HG02759 (cell line): ENCODE measurements around the gene CTU2.
"Not testable (repeated sequence)": the region's sequence is repeated elsewhere in the genome, so short reads cannot be mapped to it uniquely, and the experiment has no call there.

ENCODE experiments used
- ATAC-seq: cut with Tn5 transposase; IDR thresholded peaks from one replicate; pipeline ENCODE4 v1.9.1; 2021; ENCODE audit warnings: mild to moderate bottlenecking, moderate library complexity; ENCODE audit not compliant: unreplicated experiment

CTU2 gene

DNA sequence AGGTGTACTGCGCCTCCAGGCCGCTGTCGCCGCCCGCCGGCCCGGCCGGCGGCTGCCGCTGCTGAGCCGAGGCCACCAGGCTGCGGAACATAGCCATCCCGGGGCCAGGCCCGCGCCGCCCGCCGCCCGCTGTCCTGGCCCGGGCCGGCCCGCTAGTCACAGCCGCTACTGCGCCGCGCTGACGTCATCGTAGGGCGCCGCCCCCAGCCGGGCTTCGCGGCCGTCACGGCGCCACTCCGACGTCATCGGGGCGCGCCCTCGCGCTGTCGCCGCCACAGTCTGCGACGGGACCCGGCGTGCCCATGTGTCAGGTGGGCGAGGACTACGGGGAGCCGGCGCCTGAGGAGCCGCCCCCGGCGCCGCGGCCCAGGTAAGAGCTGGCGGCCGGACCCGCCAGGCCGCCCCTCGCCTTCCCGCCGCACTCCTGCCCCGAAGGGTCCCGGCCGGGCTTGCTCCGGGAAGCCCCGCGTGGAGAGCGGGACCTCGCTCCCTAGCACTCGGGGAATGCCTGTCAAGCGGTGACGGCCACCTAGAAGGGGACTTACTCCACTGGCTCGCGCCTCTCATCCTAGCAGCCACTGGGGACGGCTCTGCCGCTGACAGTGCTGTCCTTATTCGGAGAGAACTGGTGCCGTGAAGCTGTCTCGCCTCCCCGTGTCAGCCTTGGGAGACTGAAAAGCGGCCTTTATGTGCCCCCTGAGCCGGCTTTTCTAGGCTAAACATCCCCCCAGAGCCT is at the start of gene CTU2, which contains the start of gene RNF166:
TSS of gene CTU2 (plus strand) at position 275 of the 736 bp plus-strand sequence. CDS start at position 303, 28 bp downstream.
TSS of gene RNF166 (minus strand) at position 180 of the 736 bp plus-strand sequence. CDS start at position 97, 83 bp downstream.
- peak; percentile 75 for ATAC-seq

DNA sequence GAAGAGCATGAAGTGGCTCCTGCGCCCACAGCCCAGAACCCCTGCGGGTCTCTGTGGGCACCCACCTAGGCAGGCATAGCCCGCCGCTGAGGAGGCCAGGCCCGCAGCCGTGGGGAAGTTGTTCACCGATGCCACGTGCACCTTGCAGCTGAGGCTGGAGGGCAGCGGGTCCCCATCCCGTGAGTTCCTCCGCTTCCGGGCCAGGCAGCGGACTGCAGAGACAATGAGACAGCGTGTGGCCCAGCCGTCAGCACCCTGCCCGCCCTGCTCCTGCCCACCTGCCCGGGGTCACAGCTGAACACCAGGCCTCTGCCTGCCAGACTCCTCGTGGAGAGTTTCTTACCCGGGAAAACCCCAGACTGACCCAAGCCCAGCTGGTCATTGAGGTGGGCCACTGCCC is 48.9 kb upstream of the CTU2 start:
- ATAC-seq, result no peak

DNA sequence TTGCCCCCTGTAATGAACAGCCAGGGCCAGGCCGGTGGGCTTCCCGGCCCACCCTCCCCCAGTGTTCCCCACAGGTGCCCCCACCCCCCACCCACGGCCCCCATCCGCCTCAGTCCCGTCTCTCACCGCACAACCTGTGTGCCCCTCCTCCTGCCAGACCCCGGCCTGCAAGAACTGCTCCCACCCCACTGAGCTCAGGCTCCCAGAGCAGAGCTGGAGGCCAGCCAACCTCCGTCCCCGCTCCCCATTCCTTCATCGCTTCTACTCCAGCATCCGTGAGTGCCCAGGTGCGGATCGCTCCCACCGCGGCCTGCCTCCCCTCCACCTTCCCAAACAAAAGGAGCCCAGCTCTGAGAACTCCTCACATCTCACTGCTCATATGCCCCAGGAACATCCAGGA is 47.6 kb upstream of the CTU2 start:
- ATAC-seq, result no peak

DNA sequence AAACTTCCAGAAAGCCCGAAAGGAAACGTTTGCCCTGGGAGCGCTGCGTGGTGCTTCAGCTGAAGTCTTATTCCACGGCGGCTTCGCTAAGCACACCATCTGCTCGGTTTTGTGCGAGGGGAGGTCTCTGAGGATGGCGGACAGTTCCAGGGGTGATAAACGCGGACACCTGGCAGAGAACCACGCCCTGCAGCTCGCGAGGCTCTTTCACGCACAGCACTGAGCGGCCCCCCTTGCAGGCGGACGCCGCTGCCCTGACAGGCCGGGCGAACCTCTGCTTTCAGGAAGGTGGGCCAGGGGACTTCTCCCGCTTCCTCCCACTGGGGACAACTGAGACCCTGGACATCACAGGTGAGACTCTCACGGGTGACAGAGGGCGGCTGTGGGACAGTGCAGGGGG is 47.1 kb upstream of the CTU2 start:
- no peak for ATAC-seq

DNA sequence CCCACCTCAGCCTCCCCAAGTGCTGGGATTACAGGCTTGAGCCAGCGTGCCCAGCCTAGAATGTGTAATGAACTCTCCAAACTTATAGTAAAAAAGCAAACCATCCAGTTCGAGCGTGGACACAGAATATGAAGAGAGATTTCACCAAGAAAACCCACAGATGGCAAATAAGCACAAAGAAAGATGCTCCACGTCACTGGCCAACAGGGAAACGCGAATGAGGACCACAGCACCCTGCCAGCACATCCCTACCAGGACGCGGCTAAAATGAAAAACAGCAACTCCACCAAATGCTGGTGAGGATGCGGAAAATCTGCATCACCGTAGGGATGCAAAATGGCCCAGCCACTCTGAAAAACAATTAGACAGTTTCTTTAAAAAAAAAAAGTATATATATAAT is 44.8 kb upstream of the CTU2 start:
- no peak for ATAC-seq

DNA sequence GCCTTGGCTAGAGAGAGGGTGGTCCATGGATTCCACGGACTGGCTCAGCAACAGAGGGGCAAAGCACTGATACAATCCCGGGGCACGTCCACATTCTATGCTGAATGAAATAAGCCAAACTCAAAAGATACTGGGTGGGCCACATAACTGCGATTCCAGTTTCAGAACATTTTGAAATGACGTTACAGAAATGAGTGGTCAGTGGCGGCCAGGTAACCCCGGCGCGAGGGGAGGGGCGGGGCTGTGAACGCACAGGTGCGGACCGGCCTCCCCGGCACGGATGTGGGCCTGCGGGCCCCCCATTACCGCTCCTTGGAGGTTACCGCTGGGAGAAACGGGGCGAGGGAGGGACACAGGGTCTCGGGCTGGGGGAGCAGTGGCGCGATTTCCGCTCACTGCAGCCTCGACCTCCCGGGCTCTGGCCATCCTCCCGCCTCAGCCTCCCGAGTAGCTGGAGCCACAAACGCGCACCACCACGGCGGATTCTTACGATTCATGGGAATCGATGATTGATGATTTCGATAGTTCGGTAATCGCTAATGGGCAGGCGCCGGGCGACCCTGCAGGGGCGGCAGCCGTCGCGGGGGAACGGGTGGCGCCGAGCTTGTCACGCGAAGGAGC is 44.0 kb upstream of the CTU2 start:
- ATAC-seq, result peak; percentile 4

DNA sequence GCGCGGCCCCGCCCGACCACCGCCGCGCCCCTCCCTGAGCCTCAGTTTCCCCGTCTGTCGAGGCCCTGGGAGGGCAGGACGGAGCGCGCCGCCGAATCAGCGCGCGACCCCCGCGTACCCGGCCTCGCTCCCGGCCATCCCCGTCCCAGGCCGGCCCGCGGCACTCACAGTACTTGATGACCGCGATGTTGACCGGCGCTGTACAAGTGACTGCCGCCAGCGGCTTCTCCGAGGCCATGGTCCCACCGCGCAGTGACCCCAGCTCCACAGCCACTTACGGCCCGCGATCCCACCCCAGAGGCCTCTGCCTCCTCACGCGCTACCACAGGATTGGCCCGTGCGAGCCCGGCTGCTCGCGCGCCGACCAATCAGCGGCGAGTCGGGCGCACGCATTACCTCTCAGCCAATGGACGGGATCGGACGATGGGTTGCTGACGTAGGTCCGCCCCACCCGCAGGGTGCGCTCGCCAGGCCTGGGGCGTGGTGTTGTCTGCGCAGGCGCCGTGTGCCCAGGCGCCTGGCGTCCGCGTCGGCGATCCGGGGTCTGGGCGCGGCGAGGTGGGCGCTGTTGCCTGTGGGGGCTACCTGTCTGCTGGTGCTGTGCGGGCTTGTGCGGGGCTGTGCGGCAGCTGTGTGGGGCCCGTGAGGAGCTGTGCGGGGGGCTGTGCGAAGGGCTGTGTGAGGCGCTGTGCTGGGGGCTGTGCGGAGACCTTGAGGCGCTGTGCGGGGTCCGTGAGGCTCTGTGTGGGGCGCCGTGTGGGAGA is 43.3 kb upstream of the CTU2 start, which contains the start of gene MVD:
TSS of gene MVD (minus strand) at position 249 of the 764 bp plus-strand sequence. CDS start at position 238, 11 bp downstream.
- peak; percentile 95 for ATAC-seq

DNA sequence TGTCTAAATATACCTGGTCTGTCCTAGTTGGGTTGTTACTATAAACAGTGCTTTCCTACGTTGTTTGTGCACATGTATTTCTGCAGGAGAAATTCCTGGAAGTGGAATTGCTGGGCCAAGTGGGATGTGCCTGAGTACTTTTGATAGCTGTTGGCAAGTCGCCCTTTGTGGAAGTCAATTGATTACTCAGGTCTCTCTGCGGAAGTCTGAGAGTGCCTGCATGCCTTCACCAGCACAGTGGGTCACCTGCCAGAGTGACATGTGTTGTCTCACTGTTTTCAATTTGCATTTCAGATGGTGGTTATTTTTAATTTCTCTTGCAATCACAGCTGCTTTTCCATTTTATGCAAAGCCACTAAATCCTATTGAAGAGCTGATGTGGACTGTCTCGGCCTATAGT is 41.2 kb upstream of the CTU2 start:
- no peak for ATAC-seq

DNA sequence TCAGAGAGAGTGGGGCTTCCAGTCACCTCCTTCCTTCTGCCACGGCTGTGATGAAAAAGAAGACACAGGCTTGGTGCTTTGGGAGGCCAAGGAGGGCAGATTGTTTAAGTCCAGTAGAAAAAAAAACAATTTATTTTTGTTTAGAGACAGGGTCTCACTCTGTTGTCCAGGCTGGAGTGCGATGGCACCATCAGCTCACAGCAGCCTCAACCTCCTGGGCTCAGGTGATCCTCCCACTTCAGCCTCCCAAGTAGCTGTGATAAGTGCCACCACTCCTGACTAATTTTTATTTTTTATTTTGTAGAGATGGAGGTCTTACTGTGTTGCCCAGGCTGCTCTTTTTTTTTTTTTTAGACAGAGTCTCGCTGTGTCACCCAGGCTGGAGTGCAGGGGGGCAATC is 40.7 kb upstream of the CTU2 start:
- no peak for ATAC-seq

DNA sequence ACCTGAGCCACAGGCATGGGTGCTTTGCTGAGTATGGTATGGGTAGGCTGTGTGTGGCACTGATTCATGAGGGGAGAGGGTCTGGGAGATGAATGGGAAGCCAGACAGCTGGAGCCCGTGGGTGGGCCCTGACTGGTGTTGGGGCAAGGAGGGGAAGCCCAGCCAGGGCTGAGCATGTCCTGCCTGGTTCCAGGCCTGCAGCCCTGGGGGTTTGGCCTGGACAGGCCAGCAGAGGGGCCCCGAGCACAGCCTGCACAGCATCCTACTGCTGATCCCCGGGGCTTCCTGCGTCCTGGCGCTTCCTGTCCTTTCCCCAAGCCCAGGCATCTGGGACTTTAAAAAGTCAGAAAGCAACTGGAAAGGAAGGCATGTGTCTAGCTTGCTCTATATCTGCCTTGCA is 38.8 kb upstream of the CTU2 start:
- no peak for ATAC-seq

DNA sequence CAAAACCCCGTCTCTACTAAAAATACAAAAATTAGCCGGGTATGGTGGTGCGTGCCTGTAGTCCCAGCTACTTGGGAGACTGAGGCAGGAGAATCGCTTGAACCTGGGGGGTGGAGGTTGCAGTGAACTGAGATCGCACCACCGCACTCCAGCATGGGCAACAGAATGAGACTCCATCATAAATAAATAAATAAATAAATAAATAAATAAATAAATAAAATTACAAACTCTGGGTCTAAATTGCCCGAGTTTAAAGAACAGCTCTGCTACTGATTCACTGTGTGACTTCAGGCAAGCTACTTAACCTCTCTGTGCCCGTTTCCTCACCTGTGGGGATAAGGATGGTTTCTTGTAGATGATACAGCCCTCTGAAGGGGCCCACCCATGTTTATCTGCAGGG is 36.8 kb upstream of the CTU2 start:
- not testable (repeated sequence) for ATAC-seq

DNA sequence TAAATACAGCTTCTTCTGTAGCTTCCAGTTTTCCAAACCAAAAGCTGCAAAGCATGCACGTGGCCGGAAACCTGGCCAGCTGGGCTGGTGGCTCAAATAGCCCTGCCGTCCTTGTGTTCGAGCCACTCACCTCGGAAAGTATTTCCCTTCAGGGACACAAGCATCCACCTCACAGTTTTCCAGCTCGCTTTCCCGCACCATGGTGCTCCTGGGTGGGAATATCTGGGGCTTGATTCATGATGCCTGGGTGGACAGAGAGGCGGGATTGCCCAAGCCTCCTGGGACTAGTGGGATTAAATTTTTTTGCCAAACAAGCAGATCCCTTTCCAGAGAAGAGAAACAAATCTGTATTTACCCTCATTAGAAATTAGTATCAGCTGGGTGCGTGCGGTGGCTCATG is 36.3 kb upstream of the CTU2 start:
- no peak for ATAC-seq

DNA sequence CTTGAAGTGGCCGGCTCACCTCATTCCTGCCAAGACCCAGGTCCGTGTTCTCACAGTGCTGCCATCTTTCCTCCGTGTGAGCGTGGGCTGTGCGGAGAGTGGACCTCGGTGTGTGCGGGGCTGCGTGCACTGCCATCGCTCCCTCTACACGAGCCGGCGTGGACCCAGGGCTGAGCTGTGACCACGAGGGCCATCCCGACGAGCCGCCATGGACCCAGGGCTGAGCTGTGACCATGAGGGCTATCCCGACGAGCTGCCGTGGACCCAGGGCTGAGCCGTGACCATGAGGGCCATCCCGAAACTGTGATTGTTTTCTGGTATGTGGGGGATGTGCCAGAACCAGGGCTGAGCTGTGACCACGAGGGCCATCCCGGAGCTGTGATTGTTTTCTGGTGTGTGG is 34.5 kb upstream of the CTU2 start:
- no peak for ATAC-seq

DNA sequence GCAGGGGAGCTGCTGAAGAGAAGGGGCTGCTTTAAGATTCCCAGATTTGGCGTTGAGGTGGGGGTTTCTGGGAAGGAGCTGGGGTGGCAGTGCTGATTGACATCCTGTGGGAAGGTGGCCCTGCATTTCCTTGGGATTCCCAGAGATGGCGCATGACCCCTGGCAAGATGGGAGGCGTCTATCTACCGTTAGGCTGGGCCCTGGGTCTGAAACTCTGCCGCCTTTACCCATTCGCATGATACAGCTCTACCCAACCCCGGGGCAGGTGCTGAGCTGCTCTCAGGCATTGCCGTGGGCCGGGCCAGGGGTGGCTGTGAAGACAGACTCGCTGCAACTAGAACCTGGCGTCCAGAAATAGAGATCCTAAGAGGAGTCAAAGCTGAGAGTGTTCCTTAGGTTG is 33.5 kb upstream of the CTU2 start:
- ATAC-seq, result no peak

DNA sequence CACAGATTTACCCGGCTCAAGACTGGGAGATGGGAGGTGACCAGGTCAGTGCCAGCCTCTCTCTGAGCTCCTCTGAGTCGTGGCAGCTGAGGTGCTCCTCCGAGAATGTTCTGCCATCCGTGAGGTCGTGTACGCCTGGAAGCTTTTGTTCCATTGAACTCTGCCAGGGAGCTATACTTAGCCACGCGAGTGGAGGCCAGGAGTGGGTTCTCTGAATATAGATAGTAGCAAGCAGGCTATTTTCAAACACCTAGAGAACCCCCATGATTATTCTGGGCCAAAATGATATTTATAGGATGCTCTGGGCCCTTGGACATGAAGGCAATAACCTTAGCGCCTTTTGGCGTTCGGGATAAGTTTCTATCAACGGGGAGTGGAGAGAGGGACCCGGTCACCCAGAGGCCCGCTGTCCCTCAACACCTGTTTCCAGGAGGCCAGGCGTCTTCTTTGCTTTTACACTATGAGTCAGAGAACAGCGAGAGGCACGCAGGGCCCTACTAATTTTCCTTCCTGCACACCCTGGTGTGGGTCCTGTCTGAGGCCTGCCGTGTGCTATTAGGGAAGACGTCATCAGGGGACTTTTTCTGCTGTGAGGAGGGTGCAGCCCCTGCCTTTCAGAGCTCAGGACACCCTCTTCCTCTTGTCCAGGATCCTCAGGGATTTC is 32.5 kb upstream of the CTU2 start:
- ATAC-seq, result no peak

DNA sequence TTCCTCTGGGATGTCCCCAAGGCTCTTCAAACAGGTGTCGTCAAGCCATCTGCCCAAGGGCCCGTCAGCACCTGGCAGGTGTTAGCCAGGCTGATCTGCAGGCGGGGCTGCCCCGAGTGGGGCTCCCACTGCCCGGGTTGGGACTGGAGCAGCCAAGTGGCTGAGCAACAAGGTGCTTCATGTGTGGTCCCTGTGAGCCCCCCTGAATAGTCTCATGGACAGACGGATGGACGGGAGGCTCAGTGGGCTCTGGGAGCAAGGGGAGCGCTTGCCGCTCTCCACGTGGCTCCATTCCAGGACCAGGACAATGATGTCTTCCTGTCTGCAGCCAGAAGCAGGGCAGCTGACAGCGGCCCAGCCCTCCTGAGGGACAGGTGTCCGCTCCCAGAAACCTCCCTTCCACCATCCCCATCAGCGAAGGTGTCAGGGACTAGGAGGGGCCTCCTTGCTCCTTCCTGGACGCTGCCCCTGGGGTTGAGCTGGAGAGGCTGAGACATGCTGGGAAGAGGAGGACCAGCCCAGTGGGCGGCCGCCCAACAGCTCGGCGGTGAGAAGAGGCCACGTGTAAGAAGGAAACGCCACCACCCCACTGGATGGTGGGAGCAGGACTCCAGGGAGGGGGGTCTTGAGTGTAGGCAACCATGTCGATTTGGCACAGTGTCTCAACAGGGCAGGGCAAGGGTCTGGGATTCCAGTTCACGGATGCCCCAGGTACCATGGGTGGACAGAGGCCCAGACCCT is 29.6 kb upstream of the CTU2 start:
- ATAC-seq, result no peak

DNA sequence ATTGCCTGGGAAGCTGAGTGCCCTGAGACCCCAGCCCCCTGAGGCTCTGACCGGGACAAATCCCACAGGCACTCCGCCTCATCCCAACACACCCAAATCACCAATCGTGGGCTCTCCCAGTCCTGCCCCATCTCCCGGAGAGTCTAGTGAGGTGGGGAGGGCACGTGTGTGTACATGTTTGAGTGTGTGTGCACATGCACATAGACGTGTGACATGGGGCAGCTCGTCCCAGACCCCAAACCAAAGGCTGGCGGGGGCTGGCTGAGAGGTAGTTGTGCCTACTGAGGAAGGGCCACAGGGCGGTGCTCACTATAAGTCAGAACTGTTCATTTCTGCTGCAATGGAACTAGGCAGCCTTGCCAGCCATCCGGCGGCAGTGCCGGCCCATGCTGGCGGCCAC is 28.6 kb upstream of the CTU2 start:
- ATAC-seq, result no peak

DNA sequence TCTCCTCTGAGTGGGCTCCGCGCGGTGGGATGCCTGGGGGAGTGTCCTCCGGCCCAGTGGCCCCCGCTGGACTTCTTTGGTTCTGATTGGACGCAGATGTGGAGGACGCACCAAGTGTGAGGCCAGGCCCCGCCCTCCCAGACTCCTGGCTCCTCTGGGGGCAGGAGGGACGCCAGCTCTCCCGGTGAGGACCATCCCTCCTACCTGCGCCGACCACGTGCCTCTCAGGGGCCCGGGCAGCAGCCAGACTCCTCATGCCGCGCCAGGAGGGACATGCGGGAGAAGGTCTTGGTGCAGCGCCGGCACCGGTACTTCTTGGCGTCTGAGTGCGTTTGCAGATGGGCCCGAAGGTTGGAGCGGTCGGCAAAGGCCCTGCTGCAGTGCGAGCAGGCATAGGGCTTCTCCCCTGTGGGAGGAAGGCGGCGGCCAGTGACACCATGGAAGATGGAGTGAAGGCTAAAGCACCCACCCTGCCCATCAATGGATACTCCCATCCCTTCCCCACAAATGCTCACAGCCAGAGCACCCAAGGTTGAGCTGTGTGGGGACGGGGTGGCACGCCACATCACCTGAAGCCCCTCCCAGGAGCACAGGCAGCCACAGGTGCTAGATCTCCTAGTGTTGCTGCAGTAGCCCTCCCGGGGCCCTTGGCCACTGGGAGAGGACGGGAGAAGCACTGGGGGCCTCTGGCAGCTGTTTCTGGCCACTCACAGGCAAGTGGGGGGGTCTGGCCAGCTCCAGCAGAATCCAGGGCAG is 27.9 kb upstream of the CTU2 start:
- ATAC-seq, result no peak

DNA sequence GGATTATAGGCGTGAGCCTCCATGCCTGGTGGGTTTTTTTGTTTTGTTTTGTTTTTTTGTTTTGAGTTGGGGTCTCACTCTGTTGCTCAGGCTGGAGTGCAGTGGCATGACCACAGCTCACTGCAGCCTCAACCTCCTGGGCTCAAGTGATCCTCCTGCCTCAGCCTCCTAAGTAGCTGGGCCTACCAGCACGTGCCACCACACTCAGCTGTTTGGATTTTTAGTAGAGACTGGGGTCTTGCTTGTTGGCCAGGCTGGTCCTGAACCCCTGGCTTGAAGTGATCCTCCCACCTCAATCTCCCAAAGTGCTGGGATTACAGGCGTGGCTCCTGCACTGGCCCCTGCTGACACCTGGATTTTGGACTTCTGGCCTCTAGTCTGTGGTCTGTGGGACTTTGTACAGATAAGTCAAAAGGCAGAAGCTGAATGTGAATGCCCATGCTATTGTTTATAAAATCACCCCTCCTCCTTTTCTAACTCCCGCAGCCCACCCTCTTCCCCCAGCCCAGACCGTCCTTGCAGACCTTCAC is 25.7 kb upstream of the CTU2 start:
- no peak for ATAC-seq
